HEK293 (cell line): Measurements from ENCODE around the gene NOL7.
A peak's percentile ranks its signal among the peaks of the same experiment; 100 is the strongest.

Source experiments
- CTCF ChIA-PET: fragments of 350-600 bp; formaldehyde crosslinking; extraction: SDS; loops from one replicate; lab custom pipeline; 2021; ENCODE audit warnings: antibody characterized with exemption; lab: Yijun Ruan, JAX
- POLR2A ChIA-PET: fragments of 300-600 bp; formaldehyde crosslinking; extraction: SDS; loops from one replicate; lab custom pipeline; 2020; ENCODE audit warnings: antibody characterized with exemption, inconsistent platforms; lab: Yijun Ruan, JAX
- H3K27ac ChIP-seq: fragments of 200-500 bp; sonication (Bioruptor generic); 2 replicates; pipeline ENCODE4 v1.5.1; 2014; ENCODE audit warnings: low read depth, low read length, control low read depth, inconsistent platforms; ENCODE audit errors: extremely low read depth
- H3K36me3 ChIP-seq, 2 experiments: fragments of 200-500 bp in 1 of 2; sonication (Bioruptor generic) in 1 of 2; 1 replicate in 1 of 2; 2 replicates in 1 of 2; pipeline ENCODE4 v1.5.1; 2014 to 2017; ENCODE audit warnings: inconsistent platforms in 2 of 2, low read length in 2 of 2; ENCODE audit not compliant: control insufficient read depth in 2 of 2, insufficient read depth in 1 of 2
- H3K4me1 ChIP-seq: fragments of 200-500 bp; sonication (Bioruptor generic); 2 replicates; pipeline ENCODE4 v1.5.1; 2014; ENCODE audit warnings: mild to moderate bottlenecking, low read length, inconsistent platforms; ENCODE audit not compliant: control insufficient read depth, insufficient read depth
- H3K4me3 ChIP-seq: 2 replicates; pipeline ENCODE4 v1.5.1; 2011; ENCODE audit warnings: low read depth, mild to moderate bottlenecking, control low read depth, low read length, moderate library complexity
- H3K9me3 ChIP-seq: fragments of 200-500 bp; sonication (Bioruptor generic); 2 replicates; pipeline ENCODE4 v1.5.1; 2014; ENCODE audit warnings: low read depth, low read length, inconsistent platforms; ENCODE audit not compliant: control insufficient read depth, insufficient read depth
- BCL11B ChIP-seq: fragments of 450-650 bp; formaldehyde crosslinking; IDR thresholded peaks from 2 replicates; pipeline ENCODE4 v1.5.1; 2016; ENCODE audit warnings: low read depth, missing biosample characterization, missing genetic modification characterization
- FEZF1 ChIP-seq: fragments of 450-650 bp; formaldehyde crosslinking; IDR thresholded peaks from 2 replicates; pipeline ENCODE4 v1.5.1; 2016; ENCODE audit warnings: missing biosample characterization, missing genetic modification characterization
- IKZF3 ChIP-seq: fragments of 450-650 bp; IDR thresholded peaks from 2 replicates; pipeline ENCODE4 v1.5.0; 2018; ENCODE audit warnings: missing biosample characterization, mild to moderate bottlenecking, missing genetic modification characterization, moderate library complexity
- INSM2 ChIP-seq: fragments of 450-650 bp; formaldehyde crosslinking; IDR thresholded peaks from 2 replicates; pipeline ENCODE4 v1.5.1; 2016; ENCODE audit warnings: missing biosample characterization, missing genetic modification characterization
- OSR2 ChIP-seq: fragments of 450-650 bp; formaldehyde crosslinking; IDR thresholded peaks from 2 replicates; pipeline ENCODE4 v1.5.1; 2016; ENCODE audit warnings: missing biosample characterization, missing genetic modification characterization
- OVOL3 ChIP-seq: fragments of 450-650 bp; formaldehyde crosslinking; IDR thresholded peaks from 2 replicates; pipeline ENCODE4 v1.5.1; 2016; ENCODE audit warnings: missing biosample characterization, missing genetic modification characterization
- PATZ1 ChIP-seq: fragments of 450-650 bp; formaldehyde crosslinking; IDR thresholded peaks from 2 replicates; pipeline ENCODE4 v1.5.1; 2016; ENCODE audit warnings: missing biosample characterization, missing genetic modification characterization
- PRDM6 ChIP-seq: fragments of 450-650 bp; formaldehyde crosslinking; IDR thresholded peaks from 2 replicates; pipeline ENCODE4 v1.5.1; 2017; ENCODE audit warnings: missing biosample characterization, missing genetic modification characterization
- SCRT2 ChIP-seq: fragments of 450-650 bp; formaldehyde crosslinking; IDR thresholded peaks from 2 replicates; pipeline ENCODE4 v1.5.1; 2016; ENCODE audit warnings: missing biosample characterization, missing genetic modification characterization
- ZBTB49 ChIP-seq: fragments of 450-650 bp; formaldehyde crosslinking; IDR thresholded peaks from 2 replicates; pipeline ENCODE4 v1.5.1; 2016; ENCODE audit warnings: missing biosample characterization, missing genetic modification characterization, low read depth
- ZNF10 ChIP-seq: fragments of 450-650 bp; formaldehyde crosslinking; IDR thresholded peaks from 2 replicates; pipeline ENCODE4 v1.5.1; 2017; ENCODE audit warnings: missing biosample characterization, missing genetic modification characterization
- ZNF302 ChIP-seq: fragments of 450-650 bp; formaldehyde crosslinking; IDR thresholded peaks from 2 replicates; pipeline ENCODE4 v1.5.1; 2016; ENCODE audit warnings: missing biosample characterization, missing genetic modification characterization, low read depth
- ZNF362 ChIP-seq: fragments of 450-650 bp; formaldehyde crosslinking; IDR thresholded peaks from 2 replicates; pipeline ENCODE4 v1.5.1; 2016; ENCODE audit warnings: missing biosample characterization, missing genetic modification characterization
- ZNF366 ChIP-seq: fragments of 450-650 bp; formaldehyde crosslinking; conservative IDR thresholded peaks from 2 replicates; pipeline ENCODE4 v1.5.1; 2016; ENCODE audit warnings: missing biosample characterization, missing genetic modification characterization
- ZNF426 ChIP-seq: fragments of 450-650 bp; formaldehyde crosslinking; IDR thresholded peaks from 2 replicates; pipeline ENCODE4 v1.5.1; 2017; ENCODE audit warnings: missing biosample characterization, missing genetic modification characterization, mild to moderate bottlenecking, inconsistent platforms, moderate library complexity
- ZNF514 ChIP-seq: fragments of 450-650 bp; formaldehyde crosslinking; IDR thresholded peaks from 2 replicates; pipeline ENCODE4 v1.5.1; 2016; ENCODE audit warnings: missing biosample characterization, missing genetic modification characterization
- ZNF580 ChIP-seq: fragments of 450-650 bp; formaldehyde crosslinking; IDR thresholded peaks from 2 replicates; pipeline ENCODE4 v1.5.1; 2016; ENCODE audit warnings: missing biosample characterization, missing genetic modification characterization
- ZNF677 ChIP-seq: fragments of 450-650 bp; IDR thresholded peaks from 2 replicates; pipeline ENCODE4 v1.5.0; 2018; ENCODE audit warnings: missing biosample characterization, mild to moderate bottlenecking, missing genetic modification characterization, moderate library complexity
- ZNF843 ChIP-seq: fragments of 450-650 bp; formaldehyde crosslinking; IDR thresholded peaks from 2 replicates; pipeline ENCODE4 v1.5.1; 2016; ENCODE audit warnings: missing biosample characterization, missing genetic modification characterization

NOL7 gene

GRCh38 chr6:13664703-13665352 is 49.7 kb downstream of the NOL7 start:
- CTCF ChIA-PET: interaction anchor here (0.9 kb wide), 1 partner anchor 14 kb away, joined by 3 read pairs; no protein-coding TSS in a partner anchor
- TF ChIP-seq SCRT2 (tag by site-specific recombination) (peak; percentile 58), ZBTB49 (tag by site-specific recombination) (no peak), ZNF426 (tag by site-specific recombination) (no peak), ZNF677 (no peak), ZNF362 (tag by site-specific recombination) (no peak), PRDM6 (peak; percentile 50; the same call in 1 of the 2 replicates)
- TF ChIP-seq, all 188 proteins: peak for 2
- H3K4me1 ChIP-seq: peaks cover 27% of the 10 kb centered on the region
- H3K4me3 ChIP-seq: no peak overlapping the region
- H3K36me3 ChIP-seq: no peaks in the 10 kb centered on the region
- H3K9me3 ChIP-seq: no peaks in the 10 kb centered on the region
- POLR2A ChIA-PET: interaction anchor here (0.9 kb wide), 1 partner anchor 13 kb away, joined by 3 read pairs; no protein-coding TSS in a partner anchor
- H3K27ac ChIP-seq: no peak overlapping the region

GRCh38 chr6:13666194-13667105 is 51.3 kb downstream of the NOL7 start:
- CTCF ChIA-PET: interaction anchor here (0.6 to 0.7 kb wide), 3 partner anchors 14 to 248 kb away, joined by 3 to 5 read pairs (median 3); no protein-coding TSS in a partner anchor
- POLR2A ChIA-PET: interaction anchor here (1.0 kb wide), 1 partner anchor 20 kb away, joined by 3 read pairs; no protein-coding TSS in a partner anchor
- no peak overlapping the region for H3K27ac ChIP-seq
- no peak overlapping the region for H3K4me3 ChIP-seq
- H3K9me3 ChIP-seq: no peaks in the 10 kb centered on the region
- H3K36me3 ChIP-seq: no peaks in the 10 kb centered on the region
- peaks cover 27% of the 10 kb centered on the region for H3K4me1 ChIP-seq
- TF ChIP-seq ZNF302 (tag by site-specific recombination) (no peak), FEZF1 (tag by site-specific recombination) (peak; percentile 71), ZNF366 (0 out of 2 replicates have a peak, but pooled peaks have one; percentile 15), ZNF580 (0 out of 2 replicates have a peak, but pooled peaks have one; percentile 36), PRDM6 (peak; percentile 75), INSM2 (tag by site-specific recombination) (no peak), IKZF3 (tag by site-specific recombination) (peak; percentile 65), ZNF10 (peak; percentile 19; the same call in 1 of the 2 replicates), ZNF514 (tag by site-specific recombination) (no peak), OSR2 (tag by site-specific recombination) (peak; percentile 36; the same call in 1 of the 2 replicates), PATZ1 (tag by site-specific recombination) (no peak), ZNF843 (peak; percentile 59; the same call in 1 of the 2 replicates), BCL11B (tag by site-specific recombination) (peak; percentile 79; the same call in 1 of the 2 replicates), OVOL3 (peak; percentile 46; the same call in 1 of the 2 replicates)
